GM23338 (cell line): ENCODE results near the gene SEL1L2. TPM values are rescaled to one million over a fixed set of nuclear protein-coding genes. Genes with fewer than 3 reads are reported as not detected.

ENCODE experiments used
- ATAC-seq: fragments of 200-7000 bp; cut with Tn5 transposase; 3 replicates; pipeline ENCODE4 v1.9.1; 2020
- DNase-seq: peaks from one replicate; pipeline ENCODE4 v3.0.0-alpha.2; 2015; ENCODE audit warnings: low spot score
- H2AFZ ChIP-seq: fragments of 200-600 bp; sonication (generic); 2 replicates; pipeline ENCODE4 v1.8.0; 2016; ENCODE audit warnings: antibody characterized with exemption, mild to moderate bottlenecking, moderate library complexity
- H3F3A ChIP-seq: fragments of 200-600 bp; sonication (generic); replicated peaks from 2 replicates; pipeline ENCODE4 v1.8.0; 2017; ENCODE audit warnings: antibody characterized with exemption, mixed run types, low read depth
- H3K27ac ChIP-seq: fragments of 200-600 bp; sonication (generic); 2 replicates; pipeline ENCODE4 v1.6.1; 2016; ENCODE audit warnings: low read depth
- H3K27me3 ChIP-seq: fragments of 200-600 bp; sonication (generic); 2 replicates; pipeline ENCODE4 v1.8.0; 2016; ENCODE audit warnings: mild to moderate bottlenecking, mixed run types, moderate library complexity; ENCODE audit not compliant: insufficient read depth
- H3K36me3 ChIP-seq: fragments of 200-600 bp; sonication (generic); 2 replicates; pipeline ENCODE4 v1.8.0; 2016; ENCODE audit warnings: mild to moderate bottlenecking; ENCODE audit not compliant: insufficient read depth
- H3K4me1 ChIP-seq: fragments of 200-600 bp; sonication (generic); 2 replicates; pipeline ENCODE4 v1.8.0; 2016; ENCODE audit warnings: mild to moderate bottlenecking, moderate library complexity; ENCODE audit not compliant: insufficient read depth
- H3K4me2 ChIP-seq: fragments of 200-600 bp; sonication (generic); 2 replicates; pipeline ENCODE4 v1.7.1; 2017; ENCODE audit warnings: mixed run types
- H3K4me3 ChIP-seq: fragments of 200-600 bp; sonication (generic); 2 replicates; pipeline ENCODE4 v1.6.1; 2016; ENCODE audit warnings: mixed run types
- H3K79me2 ChIP-seq: fragments of 200-600 bp; sonication (generic); replicated peaks from 2 replicates; pipeline ENCODE4 v1.8.0; 2017; ENCODE audit warnings: mild to moderate bottlenecking; ENCODE audit not compliant: insufficient read depth
- H3K9me2 ChIP-seq: fragments of 200-600 bp; sonication (generic); 2 replicates; pipeline ENCODE4 v1.8.0; 2017; ENCODE audit not compliant: insufficient read depth
- H4K20me1 ChIP-seq: fragments of 200-600 bp; sonication (generic); replicated peaks from 2 replicates; pipeline ENCODE4 v1.8.0; 2017; ENCODE audit warnings: mild to moderate bottlenecking; ENCODE audit not compliant: insufficient read depth
- H3K27ac Mint-ChIP-seq: 2 replicates; pipeline ENCODE4 v1.8.0; 2020; ENCODE audit warnings: inconsistent platforms, mild to moderate bottlenecking, moderate library complexity, mixed read lengths
- H3K27me3 Mint-ChIP-seq: 3 replicates; pipeline ENCODE4 v1.8.0; 2022; ENCODE audit warnings: low read depth, mild to moderate bottlenecking, moderate library complexity, mixed read lengths, inconsistent platforms; ENCODE audit not compliant: insufficient read depth, poor library complexity
- H3K36me3 Mint-ChIP-seq: 3 replicates; pipeline ENCODE4 v1.8.0; 2021; ENCODE audit warnings: low read depth, mild to moderate bottlenecking, inconsistent platforms, moderate library complexity, mixed read lengths
- H3K4me1 Mint-ChIP-seq: 3 replicates; pipeline ENCODE4 v1.8.0; 2020; ENCODE audit warnings: mild to moderate bottlenecking, inconsistent platforms, mixed read lengths
- H3K4me3 Mint-ChIP-seq: 3 replicates; pipeline ENCODE4 v1.8.0; 2021; ENCODE audit warnings: moderate library complexity, mild to moderate bottlenecking, inconsistent platforms, mixed read lengths
- H3K9me3 Mint-ChIP-seq: 3 replicates; pipeline ENCODE4 v1.8.0; 2020; ENCODE audit warnings: moderate library complexity, mild to moderate bottlenecking, inconsistent platforms, mixed read lengths
- CREB1 ChIP-seq: fragments of 250-450 bp; sonication (Bioruptor Pico); IDR thresholded peaks from 2 replicates; pipeline ENCODE4 v1.5.0; 2020; ENCODE audit warnings: low read depth, mild to moderate bottlenecking, moderate library complexity
- EZH2 ChIP-seq: fragments of 200-600 bp; sonication (generic); IDR thresholded peaks from one replicate; pipeline ENCODE4 v1.8.0; 2017; ENCODE audit warnings: antibody characterized with exemption, mild to moderate bottlenecking, low read depth; ENCODE audit not compliant: unreplicated experiment
- EZH2phosphoT487 ChIP-seq: fragments of 200-600 bp; sonication (generic); IDR thresholded peaks from one replicate; pipeline ENCODE4 v1.8.1; 2018; ENCODE audit warnings: antibody characterized with exemption; ENCODE audit not compliant: unreplicated experiment
- JUNB ChIP-seq: IDR thresholded peaks from one replicate; pipeline ENCODE4 v1.6.1; 2016; ENCODE audit warnings: antibody characterized with exemption; ENCODE audit not compliant: unreplicated experiment
- STAT1 ChIP-seq: IDR thresholded peaks from one replicate; pipeline ENCODE4 v1.6.1; 2016; ENCODE audit warnings: antibody characterized with exemption; ENCODE audit not compliant: unreplicated experiment
- ZNF114 ChIP-seq: fragments of 250-450 bp; sonication (Bioruptor Pico); IDR thresholded peaks from 2 replicates; pipeline ENCODE4 v1.5.0; 2020; ENCODE audit warnings: mild to moderate bottlenecking, moderate library complexity
- ZNF331 ChIP-seq: fragments of 250-450 bp; sonication (Bioruptor Pico); IDR thresholded peaks from 2 replicates; pipeline ENCODE4 v1.5.0; 2020; ENCODE audit warnings: low read depth, mild to moderate bottlenecking, moderate library complexity
- polyA plus RNA-seq: library from polyadenylated mRNA; unstranded; fragments of >200 nt; fragmentation: Nextera tagmentation; extraction: Ambion mirVana; gene quantifications from 2 replicates; pipeline ENCODE4 v1.2.1, GENCODE V29; 2016
- total RNA-seq: library from RNA; depleted of rRNA; stranded (reverse); fragments of >200 nt; shearing (Covaris generic); gene quantifications from 2 replicates; pipeline ENCODE4 v1.2.3, GENCODE V29; 2014
- TF ChIP-seq, protein P1 (sequence below): fragments of 250-450 bp; sonication (Bioruptor Pico); IDR thresholded peaks from 2 replicates; pipeline ENCODE4 v1.5.0; 2020; ENCODE audit warnings: mild to moderate bottlenecking, moderate library complexity
- TF ChIP-seq, protein P2 (sequence below): IDR thresholded peaks from one replicate; pipeline ENCODE4 v1.6.1; 2018; ENCODE audit warnings: antibody characterized with exemption; ENCODE audit not compliant: unreplicated experiment

Gene SEL1L2
- total and polyA plus RNA-seq, 2 experiments from 2014 or later, result not detected

DNA sequence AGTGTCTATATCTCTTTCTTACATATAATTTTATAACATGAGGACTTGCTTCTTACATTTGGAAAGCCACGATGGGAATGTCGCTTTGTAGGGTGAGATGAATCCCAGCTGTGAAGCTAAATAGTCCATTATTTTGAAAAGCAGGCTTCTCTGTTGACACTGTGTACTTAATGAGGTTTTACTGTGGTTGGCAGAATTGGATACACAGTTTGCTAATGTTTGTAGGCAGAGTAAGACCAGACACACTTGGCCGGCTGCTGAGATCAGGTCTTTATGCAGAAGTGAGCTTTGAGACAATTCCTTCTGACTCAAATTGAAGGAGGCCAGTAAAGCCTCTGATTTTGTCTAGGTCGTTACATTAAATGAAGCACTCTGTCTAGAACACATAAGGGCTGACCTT lies 112.6 kb downstream of the SEL1L2 start:
- no peak for TF ChIP-seq CREB1 (CRISPR knock-in tag)
- no peak for TF ChIP-seq EZH2
- TF ChIP-seq EZH2phosphoT487, result no peak
- TF ChIP-seq, protein P1, sequence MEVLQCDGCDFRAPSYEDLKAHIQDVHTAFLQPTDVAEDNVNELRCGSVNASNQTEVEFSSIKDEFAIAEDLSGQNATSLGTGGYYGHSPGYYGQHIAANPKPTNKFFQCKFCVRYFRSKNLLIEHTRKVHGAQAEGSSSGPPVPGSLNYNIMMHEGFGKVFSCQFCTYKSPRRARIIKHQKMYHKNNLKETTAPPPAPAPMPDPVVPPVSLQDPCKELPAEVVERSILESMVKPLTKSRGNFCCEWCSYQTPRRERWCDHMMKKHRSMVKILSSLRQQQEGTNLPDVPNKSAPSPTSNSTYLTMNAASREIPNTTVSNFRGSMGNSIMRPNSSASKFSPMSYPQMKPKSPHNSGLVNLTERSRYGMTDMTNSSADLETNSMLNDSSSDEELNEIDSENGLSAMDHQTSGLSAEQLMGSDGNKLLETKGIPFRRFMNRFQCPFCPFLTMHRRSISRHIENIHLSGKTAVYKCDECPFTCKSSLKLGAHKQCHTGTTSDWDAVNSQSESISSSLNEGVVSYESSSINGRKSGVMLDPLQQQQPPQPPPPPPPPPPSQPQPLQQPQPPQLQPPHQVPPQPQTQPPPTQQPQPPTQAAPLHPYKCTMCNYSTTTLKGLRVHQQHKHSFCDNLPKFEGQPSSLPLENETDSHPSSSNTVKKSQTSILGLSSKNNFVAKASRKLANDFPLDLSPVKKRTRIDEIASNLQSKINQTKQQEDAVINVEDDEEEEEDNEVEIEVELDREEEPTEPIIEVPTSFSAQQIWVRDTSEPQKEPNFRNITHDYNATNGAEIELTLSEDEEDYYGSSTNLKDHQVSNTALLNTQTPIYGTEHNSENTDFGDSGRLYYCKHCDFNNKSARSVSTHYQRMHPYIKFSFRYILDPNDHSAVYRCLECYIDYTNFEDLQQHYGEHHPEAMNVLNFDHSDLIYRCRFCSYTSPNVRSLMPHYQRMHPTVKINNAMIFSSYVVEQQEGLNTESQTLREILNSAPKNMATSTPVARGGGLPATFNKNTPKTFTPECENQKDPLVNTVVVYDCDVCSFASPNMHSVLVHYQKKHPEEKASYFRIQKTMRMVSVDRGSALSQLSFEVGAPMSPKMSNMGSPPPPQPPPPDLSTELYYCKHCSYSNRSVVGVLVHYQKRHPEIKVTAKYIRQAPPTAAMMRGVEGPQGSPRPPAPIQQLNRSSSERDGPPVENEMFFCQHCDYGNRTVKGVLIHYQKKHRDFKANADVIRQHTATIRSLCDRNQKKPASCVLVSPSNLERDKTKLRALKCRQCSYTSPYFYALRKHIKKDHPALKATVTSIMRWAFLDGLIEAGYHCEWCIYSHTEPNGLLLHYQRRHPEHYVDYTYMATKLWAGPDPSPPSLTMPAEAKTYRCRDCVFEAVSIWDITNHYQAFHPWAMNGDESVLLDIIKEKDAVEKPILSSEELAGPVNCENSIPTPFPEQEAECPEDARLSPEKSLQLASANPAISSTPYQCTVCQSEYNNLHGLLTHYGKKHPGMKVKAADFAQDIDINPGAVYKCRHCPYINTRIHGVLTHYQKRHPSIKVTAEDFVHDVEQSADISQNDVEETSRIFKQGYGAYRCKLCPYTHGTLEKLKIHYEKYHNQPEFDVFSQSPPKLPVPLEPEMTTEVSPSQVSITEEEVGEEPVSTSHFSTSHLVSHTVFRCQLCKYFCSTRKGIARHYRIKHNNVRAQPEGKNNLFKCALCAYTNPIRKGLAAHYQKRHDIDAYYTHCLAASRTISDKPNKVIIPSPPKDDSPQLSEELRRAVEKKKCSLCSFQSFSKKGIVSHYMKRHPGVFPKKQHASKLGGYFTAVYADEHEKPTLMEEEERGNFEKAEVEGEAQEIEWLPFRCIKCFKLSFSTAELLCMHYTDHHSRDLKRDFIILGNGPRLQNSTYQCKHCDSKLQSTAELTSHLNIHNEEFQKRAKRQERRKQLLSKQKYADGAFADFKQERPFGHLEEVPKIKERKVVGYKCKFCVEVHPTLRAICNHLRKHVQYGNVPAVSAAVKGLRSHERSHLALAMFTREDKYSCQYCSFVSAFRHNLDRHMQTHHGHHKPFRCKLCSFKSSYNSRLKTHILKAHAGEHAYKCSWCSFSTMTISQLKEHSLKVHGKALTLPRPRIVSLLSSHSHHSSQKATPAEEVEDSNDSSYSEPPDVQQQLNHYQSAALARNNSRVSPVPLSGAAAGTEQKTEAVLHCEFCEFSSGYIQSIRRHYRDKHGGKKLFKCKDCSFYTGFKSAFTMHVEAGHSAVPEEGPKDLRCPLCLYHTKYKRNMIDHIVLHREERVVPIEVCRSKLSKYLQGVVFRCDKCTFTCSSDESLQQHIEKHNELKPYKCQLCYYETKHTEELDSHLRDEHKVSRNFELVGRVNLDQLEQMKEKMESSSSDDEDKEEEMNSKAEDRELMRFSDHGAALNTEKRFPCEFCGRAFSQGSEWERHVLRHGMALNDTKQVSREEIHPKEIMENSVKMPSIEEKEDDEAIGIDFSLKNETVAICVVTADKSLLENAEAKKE (CRISPR knock-in tag), result no peak
- TF ChIP-seq STAT1, result no peak
- TF ChIP-seq JUNB, result no peak
- no peak for TF ChIP-seq ZNF331 (CRISPR knock-in tag)
- TF ChIP-seq, protein P2, sequence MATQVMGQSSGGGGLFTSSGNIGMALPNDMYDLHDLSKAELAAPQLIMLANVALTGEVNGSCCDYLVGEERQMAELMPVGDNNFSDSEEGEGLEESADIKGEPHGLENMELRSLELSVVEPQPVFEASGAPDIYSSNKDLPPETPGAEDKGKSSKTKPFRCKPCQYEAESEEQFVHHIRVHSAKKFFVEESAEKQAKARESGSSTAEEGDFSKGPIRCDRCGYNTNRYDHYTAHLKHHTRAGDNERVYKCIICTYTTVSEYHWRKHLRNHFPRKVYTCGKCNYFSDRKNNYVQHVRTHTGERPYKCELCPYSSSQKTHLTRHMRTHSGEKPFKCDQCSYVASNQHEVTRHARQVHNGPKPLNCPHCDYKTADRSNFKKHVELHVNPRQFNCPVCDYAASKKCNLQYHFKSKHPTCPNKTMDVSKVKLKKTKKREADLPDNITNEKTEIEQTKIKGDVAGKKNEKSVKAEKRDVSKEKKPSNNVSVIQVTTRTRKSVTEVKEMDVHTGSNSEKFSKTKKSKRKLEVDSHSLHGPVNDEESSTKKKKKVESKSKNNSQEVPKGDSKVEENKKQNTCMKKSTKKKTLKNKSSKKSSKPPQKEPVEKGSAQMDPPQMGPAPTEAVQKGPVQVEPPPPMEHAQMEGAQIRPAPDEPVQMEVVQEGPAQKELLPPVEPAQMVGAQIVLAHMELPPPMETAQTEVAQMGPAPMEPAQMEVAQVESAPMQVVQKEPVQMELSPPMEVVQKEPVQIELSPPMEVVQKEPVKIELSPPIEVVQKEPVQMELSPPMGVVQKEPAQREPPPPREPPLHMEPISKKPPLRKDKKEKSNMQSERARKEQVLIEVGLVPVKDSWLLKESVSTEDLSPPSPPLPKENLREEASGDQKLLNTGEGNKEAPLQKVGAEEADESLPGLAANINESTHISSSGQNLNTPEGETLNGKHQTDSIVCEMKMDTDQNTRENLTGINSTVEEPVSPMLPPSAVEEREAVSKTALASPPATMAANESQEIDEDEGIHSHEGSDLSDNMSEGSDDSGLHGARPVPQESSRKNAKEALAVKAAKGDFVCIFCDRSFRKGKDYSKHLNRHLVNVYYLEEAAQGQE, result no peak
- no peak for TF ChIP-seq ZNF114
- H3K27ac Mint-ChIP-seq, result no peak overlapping the region
- DNase-seq, result no peak
- H3K4me1 ChIP-seq, result peaks cover 27% of the 10 kb centered on the region
- no peak for ATAC-seq
- no peaks in the 10 kb centered on the region for H4K20me1 ChIP-seq
- no peaks in the 10 kb centered on the region for H3K36me3 Mint-ChIP-seq
- no peaks in the 10 kb centered on the region for H3K36me3 ChIP-seq
- 0 out of 2 replicates have a peak overlapping the region, but pooled peaks have one; percentile 44 for H2AFZ ChIP-seq
- no peak overlapping the region for H3K4me3 Mint-ChIP-seq
- H3K9me2 ChIP-seq, result 0 out of 2 replicates have a peak, but pooled peaks cover 4% of the 10 kb centered on the region
- H3K79me2 ChIP-seq, result no peaks in the 10 kb centered on the region
- H3K9me3 Mint-ChIP-seq, result no peaks in the 10 kb centered on the region
- H3K4me1 Mint-ChIP-seq, result peaks cover 27% of the 10 kb centered on the region
- H3F3A ChIP-seq, result no peaks in the 10 kb centered on the region
- H3K4me2 ChIP-seq, result no peak overlapping the region
- H3K27ac ChIP-seq, result no peak overlapping the region
- no peaks in the 10 kb centered on the region for H3K27me3 ChIP-seq
- peaks cover 2% of the 10 kb centered on the region for H3K27me3 Mint-ChIP-seq
- H3K4me3 ChIP-seq, result no peak overlapping the region
